ENCODE results near the gene TARP.

The TARP gene

GRCh38 chr7:38311329-38311937 lies 38.0 kb upstream of the TARP start:
- TF ChIP-seq CTCF (conservative IDR thresholded peaks at IDR 0.05; ENCODE audit: low read depth, low read length) = no peak
- no peak for DNase-seq (ENCODE audit: low read depth)
- peak overlapping the region; percentile 66 for H3K4me3 ChIP-seq (ENCODE audit: low read depth, low read length)

- no peak for DNase-seq (ENCODE audit: low read depth)
- TF ChIP-seq CTCF (conservative IDR thresholded peaks at IDR 0.05; ENCODE audit: low read depth, low read length) = no peak
- peak overlapping the region; percentile 66 for H3K4me3 ChIP-seq (ENCODE audit: low read depth, low read length)
These were observed 37.2 kb upstream of the TARP start for GRCh38 chr7:38310591-38311101.

GRCh38 chr7:38309555-38309954 lies 36.1 kb upstream of the TARP start:
- no peak overlapping the region for H3K4me3 ChIP-seq (ENCODE audit: low read depth, low read length)
- no peak for DNase-seq (ENCODE audit: low read depth)
- no peak for TF ChIP-seq CTCF (conservative IDR thresholded peaks at IDR 0.05; ENCODE audit: low read depth, low read length)

- DNase-seq (ENCODE audit: low read depth) = no peak
- H3K4me3 ChIP-seq (ENCODE audit: low read depth, low read length) = no peak overlapping the region
- no peak for TF ChIP-seq CTCF (conservative IDR thresholded peaks at IDR 0.05; ENCODE audit: low read depth, low read length)
These were observed 34.7 kb upstream of the TARP start for GRCh38 chr7:38308140-38308539.

- DNase-seq (ENCODE audit: low read depth) = no peak
- no peak for TF ChIP-seq CTCF (conservative IDR thresholded peaks at IDR 0.05; ENCODE audit: low read depth, low read length)
- H3K4me3 ChIP-seq (ENCODE audit: low read depth, low read length) = no peak overlapping the region
These were observed 34.2 kb upstream of the TARP start for GRCh38 chr7:38307640-38308039.

- TF ChIP-seq CTCF (conservative IDR thresholded peaks at IDR 0.05; ENCODE audit: low read depth, low read length) = no peak
- no peak overlapping the region for H3K4me3 ChIP-seq (ENCODE audit: low read depth, low read length)
- DNase-seq (ENCODE audit: low read depth) = no peak
These were observed 33.5 kb upstream of the TARP start for GRCh38 chr7:38306914-38307313.

- DNase-seq (ENCODE audit: low read depth) = peak; percentile 40
- no peak for TF ChIP-seq CTCF (conservative IDR thresholded peaks at IDR 0.05; ENCODE audit: low read depth, low read length)
- no peak overlapping the region for H3K4me3 ChIP-seq (ENCODE audit: low read depth, low read length)
These were observed 32.7 kb upstream of the TARP start for GRCh38 chr7:38306171-38306570.
